CD14-positive monocyte (primary cell): ENCODE measurements around the gene EDN2. TPM values are rescaled to one million over a fixed set of nuclear protein-coding genes. Genes with fewer than 3 reads are reported as not detected.
A peak's percentile ranks its signal among the peaks of the same experiment; 100 is the strongest.

Experiments
- DNase-seq, 3 donors: peaks; one replicate each; pipeline ENCODE4 v3.0.0-alpha.2; 2011 to 2022
- H2AFZ ChIP-seq: 2 replicates; pipeline ENCODE4 v1.6.0; 2012; ENCODE audit warnings: mild to moderate bottlenecking, low read depth, low read length, inconsistent platforms; ENCODE audit not compliant: insufficient read depth, poor library complexity, severe bottlenecking
- H3K27ac ChIP-seq, 2 donors: 1 replicate in 1 of 2; 2 replicates in 1 of 2; pipeline ENCODE4 v1.5.1; 2012 to 2013; ENCODE audit warnings: low read length in 2 of 2, control low read depth in 1 of 2, inconsistent platforms in 1 of 2, low read depth in 1 of 2, mild to moderate bottlenecking in 1 of 2
- H3K27me3 ChIP-seq, 2 donors: one replicate each; pipeline versions ENCODE4 v1.6.0 to v1.6.1; 2011 to 2013; ENCODE audit warnings: low read length in 2 of 2; ENCODE audit not compliant: control insufficient read depth in 2 of 2, insufficient read depth in 2 of 2
- H3K36me3 ChIP-seq, 2 donors: replicated peaks in 1 of 2; 1 replicate in 1 of 2; 2 replicates in 1 of 2; pipeline versions ENCODE4 v1.5.1 to v1.6.1; 2012 to 2013; ENCODE audit warnings: low read length in 2 of 2, control low read depth in 1 of 2, inconsistent platforms in 1 of 2, mild to moderate bottlenecking in 1 of 2; ENCODE audit not compliant: insufficient read depth in 2 of 2, control insufficient read depth in 1 of 2
- H3K4me1 ChIP-seq, 2 donors: 1 replicate in 1 of 2; 2 replicates in 1 of 2; pipeline versions ENCODE4 v1.5.1 to v1.6.1; 2012 to 2013; ENCODE audit warnings: low read length in 2 of 2, control low read depth in 1 of 2, inconsistent platforms in 1 of 2, mild to moderate bottlenecking in 1 of 2, moderate library complexity in 1 of 2; ENCODE audit not compliant: insufficient read depth in 2 of 2, control insufficient read depth in 1 of 2
- H3K4me2 ChIP-seq: replicated peaks from 2 replicates; pipeline ENCODE3; 2012; ENCODE audit warnings: low read length, moderate library complexity, mild to moderate bottlenecking; ENCODE audit not compliant: poor library complexity, severe bottlenecking; ENCODE audit errors: extremely low read depth
- H3K4me3 ChIP-seq, 3 experiments: fragments of 200-600 bp in 1 of 3; sonication (generic) in 1 of 3; replicated peaks in 1 of 3; 1 replicate in 2 of 3; 2 replicates in 1 of 3; pipeline ENCODE4 v1.5.1; 2011 to 2013; ENCODE audit warnings: low read length in 3 of 3, mild to moderate bottlenecking in 3 of 3, control low read depth in 2 of 3, low read depth in 2 of 3, inconsistent platforms in 1 of 3, moderate library complexity in 1 of 3
- H3K79me2 ChIP-seq: 2 replicates; pipeline ENCODE4 v1.6.0; 2012; ENCODE audit warnings: mild to moderate bottlenecking, control low read depth, inconsistent platforms, low read length, moderate library complexity; ENCODE audit not compliant: insufficient read depth
- H3K9ac ChIP-seq: 2 replicates; pipeline ENCODE4 v1.6.0; 2017; ENCODE audit warnings: low read length, mild to moderate bottlenecking; ENCODE audit not compliant: insufficient read depth, poor library complexity, severe bottlenecking
- H3K9me3 ChIP-seq, 2 donors: replicated peaks in 1 of 2; 1 replicate in 1 of 2; 2 replicates in 1 of 2; pipeline versions ENCODE4 v1.5.1 to v1.6.1; 2012 to 2013; ENCODE audit warnings: low read length in 2 of 2, control low read depth in 1 of 2; ENCODE audit not compliant: control insufficient read depth in 1 of 2, insufficient read depth in 1 of 2
- H4K20me1 ChIP-seq: 2 replicates; pipeline ENCODE4 v1.6.0; 2012; ENCODE audit warnings: mild to moderate bottlenecking, low read length, control low read depth, moderate library complexity; ENCODE audit not compliant: insufficient read depth
- H3K27ac Mint-ChIP-seq, 7 donors: one replicate each; pipeline ENCODE4 v1.8.0; 2020; ENCODE audit warnings: mild to moderate bottlenecking in 7 of 7, mixed read lengths in 7 of 7, moderate library complexity in 6 of 7, inconsistent platforms in 2 of 7
- H3K27me3 Mint-ChIP-seq, 3 donors: one replicate each; pipeline ENCODE4 v1.8.0; 2021 to 2022; ENCODE audit warnings: low read depth in 3 of 3, mild to moderate bottlenecking in 3 of 3, mixed read lengths in 3 of 3, moderate library complexity in 3 of 3, inconsistent platforms in 1 of 3
- H3K36me3 Mint-ChIP-seq, 2 donors: one replicate each; pipeline ENCODE4 v1.8.0; 2020; ENCODE audit warnings: mixed read lengths in 2 of 2, inconsistent platforms in 1 of 2, mild to moderate bottlenecking in 1 of 2
- H3K4me1 Mint-ChIP-seq: one replicate; pipeline ENCODE4 v1.8.0; 2020; ENCODE audit warnings: mild to moderate bottlenecking, mixed read lengths
- H3K4me3 Mint-ChIP-seq, 2 donors: one replicate each; pipeline ENCODE4 v1.8.0; 2020; ENCODE audit warnings: mild to moderate bottlenecking in 2 of 2, mixed read lengths in 2 of 2, moderate library complexity in 1 of 2
- H3K9me3 Mint-ChIP-seq, 7 donors: one replicate each; pipeline ENCODE4 v1.8.0; 2020 to 2022; ENCODE audit warnings: mixed read lengths in 7 of 7, mild to moderate bottlenecking in 6 of 7, moderate library complexity in 6 of 7, inconsistent platforms in 2 of 7
- WGBS: methylation state at CpG from one replicate; pipeline ENCODE4 v1.1.5; 2013; ENCODE audit warnings: missing lambda C conversion rate; ENCODE audit not compliant: insufficient coverage; 5-methylcytosine and 5-hydroxymethylcytosine counted together
- intact Hi-C, 2 donors: fragments of 100-400 bp; cut with micrococcal nuclease; formaldehyde crosslinking; loops; one replicate each; pipeline versions ENCODE4 v1.15.0 to v1.15.1; 2023
- polyA plus RNA-seq, 3 donors: library from polyadenylated mRNA; depleted of rRNA in 1 of 3; unstranded in 2 of 3; stranded (reverse) in 1 of 3; fragments of 300-500 nt in 2 of 3; fragments of >200 nt in 1 of 3; fragmentation: Illumina TruSeq in 2 of 3; gene quantifications; 1 replicate in 2 of 3; 2 replicates in 1 of 3; pipeline ENCODE4 v1.2.3, GENCODE V29; 2012 to 2021
- TF ChIP-seq, protein P1 (sequence below): fragments of 200-600 bp; IDR thresholded peaks from one replicate; pipeline ENCODE4 v1.8.0; 2022; ENCODE audit warnings: antibody characterized with exemption, mild to moderate bottlenecking

Gene EDN2
- polyA plus RNA-seq, 3 donors: not detected

DNA sequence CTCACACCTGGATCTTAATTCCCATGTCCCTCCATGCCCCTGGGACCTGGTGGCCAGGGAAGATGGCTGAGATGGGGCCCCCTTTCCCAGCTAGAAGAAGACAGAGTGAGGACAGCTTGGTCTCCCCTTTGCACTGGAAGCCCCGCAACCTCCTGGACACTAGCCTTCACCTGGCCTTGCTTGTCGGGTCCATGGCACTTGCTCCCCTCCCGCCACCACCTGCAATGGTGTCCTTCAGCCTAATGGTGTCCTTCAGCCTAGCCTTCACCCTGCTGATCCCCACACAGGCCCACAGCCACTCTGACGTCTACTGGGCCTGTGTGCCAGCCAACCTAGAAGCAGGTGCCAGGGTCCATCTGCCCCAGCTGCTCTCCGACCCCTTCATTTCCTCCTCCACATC is 45.9 kb upstream of the EDN2 start:
- intact Hi-C loops: no loop called here
- H3K36me3 Mint-ChIP-seq: peaks cover 1 to 12% of the 10 kb centered on the region in 2 donors
- WGBS: 95% methylated on average over 4 of the region's 5 CpGs

DNA sequence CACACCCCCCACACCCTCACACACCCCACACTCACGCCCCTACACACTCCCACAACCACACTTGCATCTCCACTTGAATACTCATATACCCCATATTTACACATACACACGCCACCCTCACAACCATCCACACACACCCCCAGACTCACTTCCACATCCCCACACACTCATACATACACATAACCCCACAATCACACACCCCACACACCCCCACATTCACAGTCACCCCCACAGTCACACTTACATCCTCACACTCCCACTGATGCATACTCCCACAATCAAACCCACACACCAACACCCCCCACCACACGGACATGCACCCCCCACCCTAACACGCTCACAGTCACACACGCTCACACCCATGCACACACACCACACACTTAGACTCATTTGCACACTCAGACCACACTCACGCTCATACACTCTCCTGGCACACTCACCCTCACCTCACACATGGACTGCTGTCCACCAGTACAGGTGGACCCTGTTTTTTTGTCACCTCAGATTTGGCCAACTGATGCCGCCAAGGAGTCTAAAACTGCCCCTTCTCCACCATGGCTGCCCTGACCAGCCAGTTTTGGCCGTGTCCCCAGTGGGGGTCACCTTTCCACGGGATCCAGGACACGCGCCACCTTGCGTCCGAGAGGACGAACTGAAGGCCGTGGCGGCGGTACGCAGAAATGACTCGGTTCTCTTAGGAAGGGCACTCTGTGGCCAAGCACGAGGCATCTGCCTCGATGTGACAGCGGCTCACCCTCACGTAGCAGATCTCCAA is 45.3 kb upstream of the EDN2 start:
- Histone ChIP-seq H3K79me2 (no peaks in the 10 kb centered on the region), H3K27ac (no peak overlapping the region), H4K20me1 (peaks cover 25% of the 10 kb centered on the region), H3K27me3 (no peaks in the 10 kb centered on the region), H3K9me3 (peaks cover 0 to 3% of the 10 kb centered on the region in 2 donors), H3K4me2 (no peak overlapping the region), H3K4me3 (no peak overlapping the region), H3K36me3 (peaks cover 0 to 9% of the 10 kb centered on the region in 2 donors), H3K4me1 (no peaks in the 10 kb centered on the region), H3K9ac (no peak overlapping the region), H2AFZ (no peak overlapping the region)
- TF ChIP-seq, protein P1, sequence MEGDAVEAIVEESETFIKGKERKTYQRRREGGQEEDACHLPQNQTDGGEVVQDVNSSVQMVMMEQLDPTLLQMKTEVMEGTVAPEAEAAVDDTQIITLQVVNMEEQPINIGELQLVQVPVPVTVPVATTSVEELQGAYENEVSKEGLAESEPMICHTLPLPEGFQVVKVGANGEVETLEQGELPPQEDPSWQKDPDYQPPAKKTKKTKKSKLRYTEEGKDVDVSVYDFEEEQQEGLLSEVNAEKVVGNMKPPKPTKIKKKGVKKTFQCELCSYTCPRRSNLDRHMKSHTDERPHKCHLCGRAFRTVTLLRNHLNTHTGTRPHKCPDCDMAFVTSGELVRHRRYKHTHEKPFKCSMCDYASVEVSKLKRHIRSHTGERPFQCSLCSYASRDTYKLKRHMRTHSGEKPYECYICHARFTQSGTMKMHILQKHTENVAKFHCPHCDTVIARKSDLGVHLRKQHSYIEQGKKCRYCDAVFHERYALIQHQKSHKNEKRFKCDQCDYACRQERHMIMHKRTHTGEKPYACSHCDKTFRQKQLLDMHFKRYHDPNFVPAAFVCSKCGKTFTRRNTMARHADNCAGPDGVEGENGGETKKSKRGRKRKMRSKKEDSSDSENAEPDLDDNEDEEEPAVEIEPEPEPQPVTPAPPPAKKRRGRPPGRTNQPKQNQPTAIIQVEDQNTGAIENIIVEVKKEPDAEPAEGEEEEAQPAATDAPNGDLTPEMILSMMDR: no peak
- Mint-ChIP-seq H3K27ac (peak overlapping the region in 1 of 7 donors; percentile 79), H3K27me3 (peaks cover 0 to 8% (median 4%) of the 10 kb centered on the region in 3 donors), H3K36me3 (peaks cover 7 to 10% of the 10 kb centered on the region in 2 donors), H3K9me3 (peaks cover 0 to 16% (median 1%) of the 10 kb centered on the region in 7 donors), H3K4me3 (no peak overlapping the region), H3K4me1 (no peaks in the 10 kb centered on the region)
- DNase-seq: no peak
- intact Hi-C loops: no loop called here
- WGBS: 99% methylated on average over 20 of the region's 23 CpGs

More for the DNA sequence above, 45.9 kb upstream of the EDN2 start:
- Histone ChIP-seq H3K36me3 (peaks cover 0 to 3% of the 10 kb centered on the region in 2 donors), H3K9me3 (peaks cover 0 to 3% of the 10 kb centered on the region in 2 donors), H3K27me3 (no peaks in the 10 kb centered on the region), H2AFZ (no peak overlapping the region), H3K4me1 (no peaks in the 10 kb centered on the region), H3K9ac (no peak overlapping the region), H3K4me2 (no peak overlapping the region), H3K27ac (no peak overlapping the region), H4K20me1 (peaks cover 29% of the 10 kb centered on the region), H3K4me3 (no peak overlapping the region), H3K79me2 (no peaks in the 10 kb centered on the region)
- Mint-ChIP-seq H3K4me1 (no peaks in the 10 kb centered on the region), H3K27ac (no peak overlapping the region), H3K9me3 (peaks cover 0 to 16% (median 1%) of the 10 kb centered on the region in 7 donors), H3K4me3 (no peak overlapping the region), H3K27me3 (peaks cover 0 to 8% (median 4%) of the 10 kb centered on the region in 3 donors)
- TF ChIP-seq, protein P1: no peak
- no peak for DNase-seq
